ENCODE data around the gene NOS1. TPM values are rescaled to one million over a fixed set of nuclear protein-coding genes. Genes with fewer than 3 reads are reported as not detected.

The NOS1 gene
- total RNA-seq, 1 experiment from 2014 or later: 2.3 TPM

DNA sequence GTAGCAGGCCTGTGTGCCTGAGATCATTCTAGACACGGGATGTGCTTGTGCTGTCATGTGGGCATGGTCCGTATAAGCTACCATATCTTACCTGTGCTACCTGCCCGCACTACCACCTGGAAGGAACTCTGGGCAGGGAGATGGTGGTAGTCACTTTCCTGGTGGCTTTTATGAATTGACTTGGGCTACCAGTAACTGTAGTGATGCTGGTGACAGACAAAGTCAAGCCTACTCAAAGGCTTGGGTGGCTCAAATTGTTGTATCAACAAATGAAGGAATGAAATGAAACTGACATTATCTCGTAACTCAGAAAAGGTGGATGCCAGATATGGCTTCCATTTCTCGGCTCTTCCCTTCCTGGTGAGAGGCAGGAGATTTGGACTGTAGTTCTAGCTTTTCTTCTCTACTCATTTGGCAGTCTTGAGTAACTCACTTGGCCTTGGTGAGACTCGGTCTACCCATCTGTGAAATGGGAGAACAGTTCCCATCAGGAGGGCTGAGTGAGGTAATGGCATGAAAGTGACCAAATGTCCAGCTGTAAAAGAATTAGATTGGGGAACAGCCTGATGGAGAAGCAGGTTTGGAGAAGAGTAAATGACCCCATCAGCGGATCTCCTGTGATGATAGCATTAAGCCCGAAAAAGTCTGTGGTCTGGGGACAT is 81.3 kb downstream of the NOS1 start:
- no peaks in the 10 kb centered on the region for H4K20me1 ChIP-seq (ENCODE audit: control insufficient read depth, insufficient read depth, insufficient read length)
- DNase-seq: no peak
- Mint-ChIP-seq H3K4me3 (peak overlapping the region in 1 of 2 experiments; percentile 33; a peak in 1 of 5 replicates), H3K4me1 (peaks cover 23 to 24% of the 10 kb centered on the region in 2 experiments), H3K36me3 (ENCODE audit: insufficient read depth in 1 of 3, low read depth in 3 of 3) (peaks cover 0 to 4% (median 0%) of the 10 kb centered on the region in 3 experiments; a peak in 1 of 7 replicates), H3K9me3 (no peaks in the 10 kb centered on the region; a peak in 2 of 5 replicates), H3K27me3 (ENCODE audit: low read depth) (no peaks in the 10 kb centered on the region; the same call in 1 of the 2 replicates), H3K27ac (peak overlapping the region in 2 of 3 experiments; percentile 58 to 68; a peak in 2 of 7 replicates)
- no peak overlapping the region for H2AFZ ChIP-seq (ENCODE audit: low read length)
- no peak overlapping the region for H2BK120ac ChIP-seq (ENCODE audit: low read depth, low read length, poor library complexity, severe bottlenecking)
- TF ChIP-seq, protein P1, sequence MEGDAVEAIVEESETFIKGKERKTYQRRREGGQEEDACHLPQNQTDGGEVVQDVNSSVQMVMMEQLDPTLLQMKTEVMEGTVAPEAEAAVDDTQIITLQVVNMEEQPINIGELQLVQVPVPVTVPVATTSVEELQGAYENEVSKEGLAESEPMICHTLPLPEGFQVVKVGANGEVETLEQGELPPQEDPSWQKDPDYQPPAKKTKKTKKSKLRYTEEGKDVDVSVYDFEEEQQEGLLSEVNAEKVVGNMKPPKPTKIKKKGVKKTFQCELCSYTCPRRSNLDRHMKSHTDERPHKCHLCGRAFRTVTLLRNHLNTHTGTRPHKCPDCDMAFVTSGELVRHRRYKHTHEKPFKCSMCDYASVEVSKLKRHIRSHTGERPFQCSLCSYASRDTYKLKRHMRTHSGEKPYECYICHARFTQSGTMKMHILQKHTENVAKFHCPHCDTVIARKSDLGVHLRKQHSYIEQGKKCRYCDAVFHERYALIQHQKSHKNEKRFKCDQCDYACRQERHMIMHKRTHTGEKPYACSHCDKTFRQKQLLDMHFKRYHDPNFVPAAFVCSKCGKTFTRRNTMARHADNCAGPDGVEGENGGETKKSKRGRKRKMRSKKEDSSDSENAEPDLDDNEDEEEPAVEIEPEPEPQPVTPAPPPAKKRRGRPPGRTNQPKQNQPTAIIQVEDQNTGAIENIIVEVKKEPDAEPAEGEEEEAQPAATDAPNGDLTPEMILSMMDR (conservative IDR thresholded peaks at IDR 0.05): no peak
- H3K27me3 ChIP-seq (ENCODE audit: insufficient read depth, low read length): no peaks in the 10 kb centered on the region
- H3K27ac ChIP-seq (ENCODE audit: insufficient read length, low read depth, low read length): no peak overlapping the region
- H4K91ac ChIP-seq (ENCODE audit: insufficient read length, low read depth, low read length): no peak overlapping the region
- H3T11ph ChIP-seq (ENCODE audit: low read length): no peak overlapping the region
- no peak overlapping the region for H2AK5ac ChIP-seq (ENCODE audit: insufficient read length, low read length)
- H3K18ac ChIP-seq (ENCODE audit: insufficient read length, low read depth, low read length): no peak overlapping the region
- no peak overlapping the region for H3K56ac ChIP-seq (ENCODE audit: insufficient read length, low read depth, low read length)
- H3K4ac ChIP-seq (ENCODE audit: low read depth, low read length): no peak overlapping the region
- H2BK12ac ChIP-seq (ENCODE audit: insufficient read length, low read depth, low read length): no peak overlapping the region
- peak overlapping the region; percentile 0 for H3K4me2 ChIP-seq (ENCODE audit: insufficient read depth, insufficient read length, low read length)
- no peak overlapping the region for H2BK15ac ChIP-seq (ENCODE audit: low read depth, low read length)
- no peaks in the 10 kb centered on the region for H3K79me1 ChIP-seq (ENCODE audit: insufficient read depth, low read depth, low read length, poor library complexity, severe bottlenecking)
- H3K23me2 ChIP-seq (ENCODE audit: insufficient read length, low read depth, low read length, poor library complexity, severe bottlenecking): no peaks in the 10 kb centered on the region
- H4K5ac ChIP-seq (ENCODE audit: insufficient read length, low read depth, low read length): no peak overlapping the region
- H3K23ac ChIP-seq (ENCODE audit: insufficient read length, low read depth, low read length): no peak overlapping the region
- H3K14ac ChIP-seq (ENCODE audit: insufficient read depth, low read length): no peak overlapping the region
- no peak overlapping the region for H3K9ac ChIP-seq (ENCODE audit: extremely low read depth, insufficient read length, low read length)
- H2BK5ac ChIP-seq (ENCODE audit: insufficient read length, low read length): no peak overlapping the region
- WGBS (ENCODE audit: extremely low coverage, insufficient read length, low lambda C conversion rate): no CpG with 5 or more reads among the region's 8 CpGs
- no peak overlapping the region for H4K8ac ChIP-seq (replicated peaks; ENCODE audit: insufficient read length, low read depth, low read length)
- no peaks in the 10 kb centered on the region for H3K79me2 ChIP-seq (ENCODE audit: insufficient read depth, low read length)
- no peak overlapping the region for H2BK20ac ChIP-seq (ENCODE audit: low read depth, low read length, poor library complexity, severe bottlenecking)
- no peaks in the 10 kb centered on the region for H3K9me3 ChIP-seq (ENCODE audit: control insufficient read depth, low read depth, low read length)
- H3K4me1 ChIP-seq (ENCODE audit: insufficient read depth, low read length): peaks cover 3% of the 10 kb centered on the region; the same call in 1 of the 2 replicates
